Activated T-helper 17 cell treated with anti-CD3 and anti-CD28 coated beads, Interleukin-2, amount 50 U/mL, for 72 hours (primary cell): ENCODE measurements around the gene ZNF521. TPM values are rescaled to one million over a fixed set of nuclear protein-coding genes. Genes with fewer than 3 reads are reported as not detected.

ENCODE experiments used
- ATAC-seq: fragments of 150-1000 bp; cut with Tn5 transposase; replicated peaks from 2 replicates; pipeline ENCODE4 v1.10.0; 2021; ENCODE audit warnings: mild to moderate bottlenecking, moderate library complexity
- H3K27ac Mint-ChIP-seq: one replicate; pipeline ENCODE4 v1.8.0; 2022; ENCODE audit warnings: mixed read lengths
- H3K27me3 Mint-ChIP-seq: one replicate; pipeline ENCODE4 v1.8.0; 2022; ENCODE audit warnings: mixed read lengths
- H3K36me3 Mint-ChIP-seq: one replicate; pipeline ENCODE4 v1.8.0; 2022; ENCODE audit warnings: low read depth, mild to moderate bottlenecking, mixed read lengths
- H3K4me1 Mint-ChIP-seq: one replicate; pipeline ENCODE4 v1.8.0; 2022; ENCODE audit warnings: mixed read lengths
- H3K4me3 Mint-ChIP-seq: one replicate; pipeline ENCODE4 v1.8.0; 2022; ENCODE audit warnings: mild to moderate bottlenecking, mixed read lengths
- H3K9me3 Mint-ChIP-seq: one replicate; pipeline ENCODE4 v1.8.0; 2022; ENCODE audit warnings: mixed read lengths
- total RNA-seq, 2 donors: library from RNA; stranded (reverse); gene quantifications; one replicate each; pipeline ENCODE4 v1.2.3, GENCODE V29; 2022

The ZNF521 gene
- total RNA-seq, 2 donors from 2014 or later = not detected

GRCh38 chr18:25086876-25087275 is 265.1 kb downstream of the ZNF521 start:
- Mint-ChIP-seq H3K27ac (no peak overlapping the region), H3K27me3 (no peaks in the 10 kb centered on the region), H3K4me1 (no peaks in the 10 kb centered on the region), H3K36me3 (no peaks in the 10 kb centered on the region), H3K4me3 (no peak overlapping the region), H3K9me3 (no peaks in the 10 kb centered on the region)
- ATAC-seq = no peak

GRCh38 chr18:25081001-25081400 is 271.0 kb downstream of the ZNF521 start:
- ATAC-seq = no peak
- no peak overlapping the region for H3K4me3 Mint-ChIP-seq
- no peaks in the 10 kb centered on the region for H3K36me3 Mint-ChIP-seq
- no peaks in the 10 kb centered on the region for H3K4me1 Mint-ChIP-seq
- H3K9me3 Mint-ChIP-seq = peaks cover 3% of the 10 kb centered on the region
- no peaks in the 10 kb centered on the region for H3K27me3 Mint-ChIP-seq
- H3K27ac Mint-ChIP-seq = no peak overlapping the region

GRCh38 chr18:25080211-25080610 is 271.8 kb downstream of the ZNF521 start:
- Mint-ChIP-seq H3K4me1 (no peaks in the 10 kb centered on the region), H3K4me3 (no peak overlapping the region), H3K9me3 (peaks cover 3% of the 10 kb centered on the region), H3K36me3 (no peaks in the 10 kb centered on the region), H3K27ac (no peak overlapping the region), H3K27me3 (no peaks in the 10 kb centered on the region)
- no peak for ATAC-seq

GRCh38 chr18:25077944-25078723 is 273.8 kb downstream of the ZNF521 start:
- peaks cover 3% of the 10 kb centered on the region for H3K9me3 Mint-ChIP-seq
- ATAC-seq = no peak

GRCh38 chr18:25077038-25077943 is 274.7 kb downstream of the ZNF521 start:
- no peak overlapping the region for H3K27ac Mint-ChIP-seq
- ATAC-seq = no peak
- no peak overlapping the region for H3K4me3 Mint-ChIP-seq
- no peaks in the 10 kb centered on the region for H3K27me3 Mint-ChIP-seq
- peaks cover 3% of the 10 kb centered on the region for H3K9me3 Mint-ChIP-seq
- no peaks in the 10 kb centered on the region for H3K36me3 Mint-ChIP-seq
- H3K4me1 Mint-ChIP-seq = no peaks in the 10 kb centered on the region

More at GRCh38 chr18:25077944-25078723, 273.8 kb downstream of the ZNF521 start:
- Mint-ChIP-seq H3K27ac (no peak overlapping the region), H3K4me3 (no peak overlapping the region), H3K4me1 (no peaks in the 10 kb centered on the region), H3K36me3 (no peaks in the 10 kb centered on the region), H3K27me3 (no peaks in the 10 kb centered on the region)

GRCh38 chr18:25075783-25076182 is 276.2 kb downstream of the ZNF521 start:
- ATAC-seq = no peak
- Mint-ChIP-seq H3K27ac (no peak overlapping the region), H3K36me3 (no peaks in the 10 kb centered on the region), H3K4me1 (no peaks in the 10 kb centered on the region), H3K4me3 (no peak overlapping the region), H3K9me3 (no peaks in the 10 kb centered on the region), H3K27me3 (no peaks in the 10 kb centered on the region)

- ATAC-seq = no peak
- no peaks in the 10 kb centered on the region for H3K4me1 Mint-ChIP-seq
- H3K4me3 Mint-ChIP-seq = no peak overlapping the region
- no peak overlapping the region for H3K27ac Mint-ChIP-seq
- no peaks in the 10 kb centered on the region for H3K9me3 Mint-ChIP-seq
- no peaks in the 10 kb centered on the region for H3K36me3 Mint-ChIP-seq
- H3K27me3 Mint-ChIP-seq = no peaks in the 10 kb centered on the region
Observed at GRCh38 chr18:25075331-25075730, 276.6 kb downstream of the ZNF521 start.

GRCh38 chr18:25074925-25075324 is 277.0 kb downstream of the ZNF521 start:
- no peaks in the 10 kb centered on the region for H3K27me3 Mint-ChIP-seq
- H3K4me3 Mint-ChIP-seq = no peak overlapping the region
- H3K27ac Mint-ChIP-seq = no peak overlapping the region
- ATAC-seq = no peak
- no peaks in the 10 kb centered on the region for H3K9me3 Mint-ChIP-seq
- H3K36me3 Mint-ChIP-seq = no peaks in the 10 kb centered on the region
- no peaks in the 10 kb centered on the region for H3K4me1 Mint-ChIP-seq

GRCh38 chr18:25072205-25072604 is 279.8 kb downstream of the ZNF521 start:
- Mint-ChIP-seq H3K27me3 (peaks cover 3% of the 10 kb centered on the region), H3K4me1 (no peaks in the 10 kb centered on the region), H3K36me3 (no peaks in the 10 kb centered on the region), H3K27ac (no peak overlapping the region), H3K4me3 (no peak overlapping the region), H3K9me3 (no peaks in the 10 kb centered on the region)
- ATAC-seq = no peak

GRCh38 chr18:25067275-25068025 is 284.5 kb downstream of the ZNF521 start:
- H3K4me1 Mint-ChIP-seq = no peaks in the 10 kb centered on the region
- no peaks in the 10 kb centered on the region for H3K9me3 Mint-ChIP-seq
- no peak overlapping the region for H3K4me3 Mint-ChIP-seq
- no peak overlapping the region for H3K27ac Mint-ChIP-seq
- no peaks in the 10 kb centered on the region for H3K36me3 Mint-ChIP-seq
- peaks cover 3% of the 10 kb centered on the region for H3K27me3 Mint-ChIP-seq
- ATAC-seq = no peak

- no peaks in the 10 kb centered on the region for H3K9me3 Mint-ChIP-seq
- no peak overlapping the region for H3K27ac Mint-ChIP-seq
- ATAC-seq = no peak
- H3K4me1 Mint-ChIP-seq = no peaks in the 10 kb centered on the region
- H3K36me3 Mint-ChIP-seq = no peaks in the 10 kb centered on the region
- H3K4me3 Mint-ChIP-seq = no peak overlapping the region
- peaks cover 3% of the 10 kb centered on the region for H3K27me3 Mint-ChIP-seq
Observed at GRCh38 chr18:25066516-25066915, 285.4 kb downstream of the ZNF521 start.

GRCh38 chr18:25062720-25063119 is 289.2 kb downstream of the ZNF521 start:
- H3K4me3 Mint-ChIP-seq = no peak overlapping the region
- no peaks in the 10 kb centered on the region for H3K9me3 Mint-ChIP-seq
- no peak for ATAC-seq
- H3K27ac Mint-ChIP-seq = no peak overlapping the region
- H3K27me3 Mint-ChIP-seq = no peaks in the 10 kb centered on the region
- no peaks in the 10 kb centered on the region for H3K4me1 Mint-ChIP-seq
- no peaks in the 10 kb centered on the region for H3K36me3 Mint-ChIP-seq

- H3K9me3 Mint-ChIP-seq = no peaks in the 10 kb centered on the region
- no peaks in the 10 kb centered on the region for H3K4me1 Mint-ChIP-seq
- H3K4me3 Mint-ChIP-seq = no peak overlapping the region
- no peak overlapping the region for H3K27ac Mint-ChIP-seq
- ATAC-seq = no peak
- H3K36me3 Mint-ChIP-seq = no peaks in the 10 kb centered on the region
- no peaks in the 10 kb centered on the region for H3K27me3 Mint-ChIP-seq
Observed at GRCh38 chr18:25061395-25061794, 290.6 kb downstream of the ZNF521 start.

GRCh38 chr18:25058521-25058920 is 293.4 kb downstream of the ZNF521 start:
- Mint-ChIP-seq H3K27ac (no peak overlapping the region), H3K9me3 (no peaks in the 10 kb centered on the region)

More at GRCh38 chr18:25058521-25058920, 293.4 kb downstream of the ZNF521 start:
- Mint-ChIP-seq H3K4me3 (no peak overlapping the region), H3K27me3 (no peaks in the 10 kb centered on the region), H3K36me3 (no peaks in the 10 kb centered on the region), H3K4me1 (no peaks in the 10 kb centered on the region)
- no peak for ATAC-seq
